D341Med (cell line): ENCODE measurements around the gene CCR7.
A peak's percentile ranks its signal among the peaks of the same experiment; 100 is the strongest.

ENCODE experiments used
- DNase-seq: peaks from one replicate; pipeline ENCODE4 v3.0.0; 2012; ENCODE audit warnings: low spot score

The CCR7 gene

GRCh38 chr17:40564883-40565768 is at the start of gene CCR7:
Gene CCR7, minus strand, starts transcription at chr17:40565472. Its CDS starts 63 bp downstream, at chr17:40565409.
- peak; percentile 21 for DNase-seq

- DNase-seq: no peak
These were observed 49.3 kb upstream of the CCR7 start for GRCh38 chr17:40614431-40615067.

- no peak for DNase-seq
These were observed 48.3 kb upstream of the CCR7 start for GRCh38 chr17:40613467-40614154.

- no peak for DNase-seq
These were observed 47.5 kb upstream of the CCR7 start for GRCh38 chr17:40612599-40613244.

GRCh38 chr17:40611840-40612474 is 46.7 kb upstream of the CCR7 start:
- no peak for DNase-seq

- no peak for DNase-seq
These were observed 45.1 kb upstream of the CCR7 start for GRCh38 chr17:40610359-40610758.

GRCh38 chr17:40608061-40608581 is 42.8 kb upstream of the CCR7 start:
- DNase-seq: no peak

GRCh38 chr17:40607641-40608040 is 42.4 kb upstream of the CCR7 start:
- DNase-seq: no peak

- no peak for DNase-seq
These were observed 41.5 kb upstream of the CCR7 start for GRCh38 chr17:40606548-40607353.

GRCh38 chr17:40605306-40605705 is 40.0 kb upstream of the CCR7 start:
- no peak for DNase-seq

GRCh38 chr17:40604327-40605080 is 39.2 kb upstream of the CCR7 start:
- no peak for DNase-seq

GRCh38 chr17:40602445-40603443 is 37.5 kb upstream of the CCR7 start:
- no peak for DNase-seq

GRCh38 chr17:40600486-40601046 is 35.3 kb upstream of the CCR7 start:
- no peak for DNase-seq

GRCh38 chr17:40599468-40599763 is 34.1 kb upstream of the CCR7 start:
- no peak for DNase-seq

- DNase-seq: no peak
These were observed 33.6 kb upstream of the CCR7 start for GRCh38 chr17:40598619-40599467.

- DNase-seq: no peak
These were observed 33.0 kb upstream of the CCR7 start for GRCh38 chr17:40598301-40598618.

- DNase-seq: no peak
These were observed 32.5 kb upstream of the CCR7 start for GRCh38 chr17:40597556-40598300.
